Esophagus mucosa (tissue), 1 donor: Measurements from ENCODE around the gene TPSD1. TPM values are rescaled to one million over a fixed set of nuclear protein-coding genes. Genes with fewer than 3 reads are reported as not detected.
A peak's percentile ranks its signal among the peaks of the same experiment; 100 is the strongest.

Experiments
- ATAC-seq: fragments of 200-7000 bp; cut with Tn5 transposase; one replicate; pipeline ENCODE4 v1.9.1; 2020
- total RNA-seq: library from RNA; stranded (reverse); gene quantifications from one replicate; pipeline ENCODE4 v1.2.4, GENCODE V29; 2023
- donor health status: DM: yes; HTN: yes; CAD: no.

TPSD1 gene
- total RNA-seq, 1 donor from 2014 or later = not detected

DNA sequence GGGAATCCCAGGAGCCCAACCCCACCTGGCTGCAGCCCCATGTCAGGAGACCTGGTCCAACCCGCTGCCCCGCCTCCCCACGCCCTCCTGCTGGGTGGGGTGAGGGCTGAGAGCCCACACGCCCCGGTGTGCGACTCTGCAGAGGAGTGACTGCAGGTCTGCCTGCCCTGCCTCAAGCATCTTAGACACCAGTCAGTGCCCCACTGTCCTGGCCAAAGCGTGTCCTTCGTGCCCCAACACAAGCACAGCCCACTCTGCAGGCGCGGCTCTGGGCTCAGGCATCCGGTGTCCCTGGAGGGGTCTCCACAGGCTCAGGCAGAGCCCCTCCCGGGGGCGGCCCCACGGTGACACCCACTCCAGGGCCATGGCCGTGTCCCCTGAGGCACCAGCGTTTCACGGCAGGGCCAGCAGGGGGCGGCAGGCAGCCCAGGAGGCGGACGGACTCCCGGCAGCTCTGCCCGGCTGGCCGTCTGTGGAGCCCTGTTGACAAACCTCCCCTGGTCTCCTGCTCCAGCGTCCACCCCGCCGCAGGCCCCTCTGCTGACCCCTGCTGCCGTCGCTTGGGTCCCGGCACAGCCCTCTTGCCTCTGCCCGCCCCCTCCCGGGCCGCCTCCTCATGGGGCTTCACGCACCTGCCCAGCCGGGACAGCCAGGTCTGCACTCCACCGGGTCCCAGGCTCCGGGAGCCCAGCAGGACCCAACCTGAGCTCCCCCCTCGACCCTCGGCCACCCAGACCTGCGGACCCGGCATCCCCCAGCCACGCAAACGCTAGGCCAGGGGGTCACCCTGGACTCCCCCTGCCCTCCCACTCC lies 45.0 kb downstream of the TPSD1 start:
- ATAC-seq = peak; percentile 41

DNA sequence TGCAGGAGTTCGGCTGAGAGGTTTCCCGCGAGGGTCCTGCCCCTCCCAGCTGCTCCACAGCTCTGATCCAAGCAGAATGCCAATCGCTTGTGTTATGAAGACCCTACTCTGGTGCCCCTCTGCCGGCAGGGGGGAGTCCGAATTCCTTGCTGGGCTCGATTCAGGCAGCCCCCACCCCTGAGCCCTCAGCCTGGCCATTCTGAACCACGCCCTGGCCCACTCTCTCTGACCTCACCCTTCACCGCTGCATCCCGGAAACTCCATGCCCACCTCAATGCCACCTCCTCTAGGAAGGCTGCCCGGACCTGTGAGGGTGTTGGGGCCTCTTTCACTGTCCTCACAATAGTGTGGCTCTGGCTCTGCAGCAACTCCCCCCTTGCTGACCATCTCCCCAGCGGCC lies 45.7 kb downstream of the TPSD1 start:
- ATAC-seq = no peak

DNA sequence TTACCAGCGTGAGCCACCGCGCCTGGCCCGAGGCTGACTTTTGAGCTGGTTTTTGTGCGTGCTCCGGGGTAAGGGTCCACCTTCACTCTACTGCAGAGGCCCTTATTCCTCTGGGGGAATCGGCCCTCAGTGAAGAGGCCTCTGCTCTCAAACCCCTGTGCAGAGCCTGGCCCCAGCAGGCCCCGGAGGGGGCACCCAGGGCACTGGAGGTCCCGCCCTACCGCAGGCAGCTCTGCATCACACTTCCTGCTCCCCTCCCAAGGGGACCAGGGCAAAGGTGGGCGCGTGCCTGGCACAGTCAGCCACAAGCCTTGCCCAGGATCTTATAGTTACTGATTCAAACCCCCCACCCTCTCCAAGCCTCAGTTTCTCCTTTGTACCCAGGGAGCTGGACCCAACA lies 50.0 kb downstream of the TPSD1 start:
- no peak for ATAC-seq

DNA sequence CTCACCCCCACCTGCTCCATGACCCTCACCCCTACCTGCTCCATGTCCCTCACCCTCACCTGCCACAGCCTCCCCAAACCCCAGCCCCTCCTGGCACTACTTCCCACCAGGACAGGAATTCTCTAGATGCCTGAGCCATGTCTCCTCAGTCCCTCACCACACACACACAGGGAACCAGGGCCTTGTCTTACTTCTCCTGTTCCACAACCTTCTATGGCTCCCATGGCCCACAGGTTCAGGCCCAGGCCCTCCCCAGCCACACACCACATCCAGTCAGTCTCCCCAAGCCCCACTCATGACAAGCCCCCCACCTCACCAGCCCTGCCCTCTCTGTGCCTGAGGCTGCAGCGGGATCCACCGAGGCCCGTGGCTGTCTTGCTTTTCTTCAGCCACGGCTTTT lies 50.5 kb downstream of the TPSD1 start:
- no peak for ATAC-seq

GRCh38 chr16:1308036-1308976 lies 52.4 kb downstream of the TPSD1 start:
- ATAC-seq = peak; percentile 9

Other genes with a start within 250 kb of the TPSD1 start
- gene SSTR5, start 183.3 kb upstream of the TPSD1 start, total RNA-seq = not detected
- not detected for gene C1QTNF8, start 159.8 kb upstream of the TPSD1 start, total RNA-seq
- gene CACNA1H, start 103.0 kb upstream of the TPSD1 start, total RNA-seq = 1.1 TPM
- gene TPSG1, start 30.8 kb upstream of the TPSD1 start, total RNA-seq = 0.24 TPM
- gene TPSB2, start 25.9 kb upstream of the TPSD1 start, total RNA-seq = 4.5 TPM
- gene TPSAB1, start 15.4 kb upstream of the TPSD1 start, total RNA-seq = 4.6 TPM
- 93.1 TPM for gene UBE2I, start 53.6 kb downstream of the TPSD1 start, total RNA-seq
- 2.0 TPM for gene BAIAP3, start 77.6 kb downstream of the TPSD1 start, total RNA-seq
- gene TSR3, start 95.8 kb downstream of the TPSD1 start, total RNA-seq = 42.6 TPM
- gene GNPTG, start 95.9 kb downstream of the TPSD1 start, total RNA-seq = 25.7 TPM
- gene UNKL, start 158.6 kb downstream of the TPSD1 start, total RNA-seq = 5.3 TPM
- 13.7 TPM for gene UQCC4, start 164.7 kb downstream of the TPSD1 start, total RNA-seq
- not detected for gene PERCC1, start 175.0 kb downstream of the TPSD1 start, total RNA-seq
- 0.12 TPM for gene CCDC154, start 188.5 kb downstream of the TPSD1 start, total RNA-seq
- 18.6 TPM for gene CLCN7, start 219.0 kb downstream of the TPSD1 start, total RNA-seq
- not detected for gene PTX4, start 232.9 kb downstream of the TPSD1 start, total RNA-seq
- gene TELO2, start 237.3 kb downstream of the TPSD1 start, total RNA-seq = 21.3 TPM